Panc1 (cell line): ENCODE data around the gene CEP63. TPM values are rescaled to one million over a fixed set of nuclear protein-coding genes. Genes with fewer than 3 reads are reported as not detected.

Experiments used
- ATAC-seq: fragments of 200-7000 bp; cut with Tn5 transposase; 2 replicates; pipeline ENCODE4 v1.9.1; 2020; ENCODE audit warnings: mild to moderate bottlenecking, moderate library complexity
- BruUV-seq: library from RNA; stranded (reverse); fragments of 400-500 nt; replicated peaks from 2 replicates; lab custom pipeline; 2021; lab: Mats Ljungman, UMichigan
- CTCF ChIA-PET: fragments of 300-600 bp; sonication (Branson Sonifier 250); formaldehyde crosslinking; loops from one replicate; lab custom pipeline; 2022; ENCODE audit warnings: antibody characterized with exemption; lab: Charles Lee
- POLR2A ChIA-PET: fragments of 300-600 bp; sonication (Branson Sonifier 250); formaldehyde crosslinking; loops from one replicate; lab custom pipeline; 2022; ENCODE audit warnings: antibody characterized with exemption; lab: Charles Lee
- DNase-seq: peaks from one replicate; pipeline ENCODE4 v3.0.0-alpha.2; 2010; ENCODE audit warnings: low read depth, low spot score
- H3K27ac ChIP-seq: 2 replicates; pipeline ENCODE4 v1.5.1; 2011; ENCODE audit warnings: mild to moderate bottlenecking, low read length, inconsistent platforms
- H3K27me3 ChIP-seq: fragments of 200-500 bp; sonication (Bioruptor generic); 2 replicates; pipeline ENCODE4 v1.6.0; 2014; ENCODE audit warnings: low read length, inconsistent platforms; ENCODE audit not compliant: control insufficient read depth, insufficient read depth
- H3K36me3 ChIP-seq: fragments of 200-500 bp; sonication (Bioruptor generic); 2 replicates; pipeline ENCODE4 v1.5.1; 2014; ENCODE audit warnings: inconsistent platforms, mild to moderate bottlenecking, low read length, moderate library complexity; ENCODE audit not compliant: control insufficient read depth, insufficient read depth
- H3K4me1 ChIP-seq: 2 replicates; pipeline ENCODE4 v1.5.1; 2011; ENCODE audit warnings: inconsistent platforms, mild to moderate bottlenecking, low read length, moderate library complexity; ENCODE audit not compliant: control insufficient read depth, insufficient read depth
- H3K4me3 ChIP-seq, 2 experiments: 2 replicates each; pipeline ENCODE4 v1.5.1; 2011 to 2012; ENCODE audit warnings: low read depth in 2 of 2, low read length in 2 of 2, mild to moderate bottlenecking in 2 of 2, inconsistent platforms in 1 of 2, moderate library complexity in 1 of 2
- H3K9me3 ChIP-seq: fragments of 200-500 bp; sonication (Bioruptor generic); 2 replicates; pipeline ENCODE4 v1.5.1; 2014; ENCODE audit warnings: low read depth, mild to moderate bottlenecking, inconsistent platforms, low read length, moderate library complexity; ENCODE audit not compliant: control insufficient read depth, insufficient read depth
- POLR2AphosphoS5 ChIP-seq: IDR thresholded peaks from 2 replicates; pipeline ENCODE4 v1.6.1; 2012; ENCODE audit warnings: mild to moderate bottlenecking, low read depth, low read length, moderate library complexity
- SIN3A ChIP-seq: IDR thresholded peaks from 2 replicates; pipeline ENCODE4 v1.6.1; 2012; ENCODE audit warnings: low read depth, mild to moderate bottlenecking, low read length, moderate library complexity, borderline replicate concordance; ENCODE audit not compliant: insufficient read depth
- TCF7L2 ChIP-seq: IDR thresholded peaks from 2 replicates; pipeline ENCODE4 v1.6.1; 2011; ENCODE audit warnings: mild to moderate bottlenecking, low read depth, low read length, inconsistent platforms
- in situ Hi-C: cut with HindIII; loops from 2 replicates; pipeline ENCODE4 v1.10.0; 2016; ENCODE audit warnings: low sequenced_read_pairs, low pct_unique_long_range_greater_than_20kb
- intact Hi-C: fragments of 100-400 bp; cut with micrococcal nuclease; formaldehyde crosslinking; loops from one replicate; pipeline ENCODE4 v1.10.0; 2022; ENCODE audit not compliant: unreplicated experiment
- total RNA-seq: library from RNA; stranded (reverse); gene quantifications from one replicate; pipeline ENCODE4 v1.2.1, GENCODE V29; 2021; ENCODE audit not compliant: unreplicated experiment
- TF ChIP-seq, protein P1 (sequence below): fragments of 450-650 bp; IDR thresholded peaks from 2 replicates; pipeline ENCODE4 v1.5.1; 2017; ENCODE audit warnings: mild to moderate bottlenecking
- TF ChIP-seq, protein P2 (sequence below), 2 experiments: IDR thresholded peaks; 2 replicates each; pipeline ENCODE4 v1.6.1; 2011 to 2012; ENCODE audit warnings: low read depth in 2 of 2, control low read depth in 1 of 2, low read length in 1 of 2, mild to moderate bottlenecking in 1 of 2, moderate library complexity in 1 of 2; ENCODE audit not compliant: insufficient read depth in 1 of 2

Gene CEP63
- total RNA-seq, 1 experiment from 2014 or later, result 30.5 TPM

DNA sequence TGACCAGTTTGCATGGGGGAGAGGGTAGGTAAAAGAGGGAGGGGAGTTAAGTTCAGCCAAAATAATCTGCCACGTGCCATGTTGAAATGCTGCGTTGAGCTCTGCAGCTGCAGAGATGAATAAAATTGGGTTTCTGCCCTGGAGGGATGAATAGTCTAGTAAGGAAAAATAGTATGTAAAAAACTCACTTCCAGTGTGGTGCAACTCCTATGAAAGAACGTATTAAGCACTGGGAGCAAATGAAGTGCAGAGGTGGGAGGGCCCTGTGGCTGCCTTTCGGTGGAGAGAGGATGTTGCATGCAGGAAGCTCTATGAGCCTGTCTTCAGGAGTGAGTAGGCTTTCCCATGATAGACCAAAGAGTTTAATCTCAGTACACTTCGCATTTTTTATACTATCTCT, 8.6 kb downstream of the CEP63 start:
- no peak for DNase-seq
- CTCF ChIA-PET, result no interaction called here
- no TSS peak for BruUV-seq
- TF ChIP-seq, protein P1, sequence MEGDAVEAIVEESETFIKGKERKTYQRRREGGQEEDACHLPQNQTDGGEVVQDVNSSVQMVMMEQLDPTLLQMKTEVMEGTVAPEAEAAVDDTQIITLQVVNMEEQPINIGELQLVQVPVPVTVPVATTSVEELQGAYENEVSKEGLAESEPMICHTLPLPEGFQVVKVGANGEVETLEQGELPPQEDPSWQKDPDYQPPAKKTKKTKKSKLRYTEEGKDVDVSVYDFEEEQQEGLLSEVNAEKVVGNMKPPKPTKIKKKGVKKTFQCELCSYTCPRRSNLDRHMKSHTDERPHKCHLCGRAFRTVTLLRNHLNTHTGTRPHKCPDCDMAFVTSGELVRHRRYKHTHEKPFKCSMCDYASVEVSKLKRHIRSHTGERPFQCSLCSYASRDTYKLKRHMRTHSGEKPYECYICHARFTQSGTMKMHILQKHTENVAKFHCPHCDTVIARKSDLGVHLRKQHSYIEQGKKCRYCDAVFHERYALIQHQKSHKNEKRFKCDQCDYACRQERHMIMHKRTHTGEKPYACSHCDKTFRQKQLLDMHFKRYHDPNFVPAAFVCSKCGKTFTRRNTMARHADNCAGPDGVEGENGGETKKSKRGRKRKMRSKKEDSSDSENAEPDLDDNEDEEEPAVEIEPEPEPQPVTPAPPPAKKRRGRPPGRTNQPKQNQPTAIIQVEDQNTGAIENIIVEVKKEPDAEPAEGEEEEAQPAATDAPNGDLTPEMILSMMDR, result no peak
- TF ChIP-seq POLR2AphosphoS5 (no peak), SIN3A (no peak), TCF7L2 (no peak)
- TF ChIP-seq, protein P2, sequence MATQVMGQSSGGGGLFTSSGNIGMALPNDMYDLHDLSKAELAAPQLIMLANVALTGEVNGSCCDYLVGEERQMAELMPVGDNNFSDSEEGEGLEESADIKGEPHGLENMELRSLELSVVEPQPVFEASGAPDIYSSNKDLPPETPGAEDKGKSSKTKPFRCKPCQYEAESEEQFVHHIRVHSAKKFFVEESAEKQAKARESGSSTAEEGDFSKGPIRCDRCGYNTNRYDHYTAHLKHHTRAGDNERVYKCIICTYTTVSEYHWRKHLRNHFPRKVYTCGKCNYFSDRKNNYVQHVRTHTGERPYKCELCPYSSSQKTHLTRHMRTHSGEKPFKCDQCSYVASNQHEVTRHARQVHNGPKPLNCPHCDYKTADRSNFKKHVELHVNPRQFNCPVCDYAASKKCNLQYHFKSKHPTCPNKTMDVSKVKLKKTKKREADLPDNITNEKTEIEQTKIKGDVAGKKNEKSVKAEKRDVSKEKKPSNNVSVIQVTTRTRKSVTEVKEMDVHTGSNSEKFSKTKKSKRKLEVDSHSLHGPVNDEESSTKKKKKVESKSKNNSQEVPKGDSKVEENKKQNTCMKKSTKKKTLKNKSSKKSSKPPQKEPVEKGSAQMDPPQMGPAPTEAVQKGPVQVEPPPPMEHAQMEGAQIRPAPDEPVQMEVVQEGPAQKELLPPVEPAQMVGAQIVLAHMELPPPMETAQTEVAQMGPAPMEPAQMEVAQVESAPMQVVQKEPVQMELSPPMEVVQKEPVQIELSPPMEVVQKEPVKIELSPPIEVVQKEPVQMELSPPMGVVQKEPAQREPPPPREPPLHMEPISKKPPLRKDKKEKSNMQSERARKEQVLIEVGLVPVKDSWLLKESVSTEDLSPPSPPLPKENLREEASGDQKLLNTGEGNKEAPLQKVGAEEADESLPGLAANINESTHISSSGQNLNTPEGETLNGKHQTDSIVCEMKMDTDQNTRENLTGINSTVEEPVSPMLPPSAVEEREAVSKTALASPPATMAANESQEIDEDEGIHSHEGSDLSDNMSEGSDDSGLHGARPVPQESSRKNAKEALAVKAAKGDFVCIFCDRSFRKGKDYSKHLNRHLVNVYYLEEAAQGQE (IDR thresholded peaks at IDR 0.05; ENCODE audit: insufficient read depth in 1 of 2, low read depth in 2 of 2, low read length in 1 of 2), result no peak
- H3K27me3 ChIP-seq, result no peaks in the 10 kb centered on the region
- H3K4me1 ChIP-seq, result peaks cover 8% of the 10 kb centered on the region
- in situ Hi-C loops, result no loop called here
- H3K36me3 ChIP-seq, result no peaks in the 10 kb centered on the region
- POLR2A ChIA-PET, result no interaction called here
- no peak overlapping the region for H3K4me3 ChIP-seq
- no peak for ATAC-seq
- intact Hi-C loops, result no loop called here
- no peak overlapping the region for H3K27ac ChIP-seq
- H3K9me3 ChIP-seq, result no peaks in the 10 kb centered on the region

DNA sequence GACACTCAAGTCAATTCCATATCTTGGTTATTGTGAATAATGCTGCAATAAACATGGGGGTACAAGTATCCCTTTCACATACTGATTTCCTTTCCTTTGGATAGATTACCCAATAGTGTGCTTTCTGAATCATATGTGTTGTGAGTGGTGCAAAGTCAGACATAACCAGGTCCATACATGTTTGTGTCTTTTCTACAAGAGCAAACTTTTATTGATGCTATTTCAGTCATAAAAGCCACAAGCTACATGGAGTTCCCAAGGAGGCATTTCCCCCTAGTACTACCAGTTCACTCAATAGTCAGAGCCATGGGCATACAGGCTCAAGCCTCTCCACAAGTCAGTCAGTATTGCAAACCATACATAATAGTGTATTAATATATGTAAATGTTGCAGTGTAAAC, 10.1 kb downstream of the CEP63 start:
- in situ Hi-C loops (no loop called here), intact Hi-C loops (no loop called here)
- no peaks in the 10 kb centered on the region for H3K27me3 ChIP-seq
- DNase-seq (no peak), ATAC-seq (no peak)
- no peaks in the 10 kb centered on the region for H3K36me3 ChIP-seq
- no peak overlapping the region for H3K4me3 ChIP-seq
- H3K4me1 ChIP-seq, result peaks cover 6% of the 10 kb centered on the region
- POLR2A ChIA-PET, result no interaction called here
- no peaks in the 10 kb centered on the region for H3K9me3 ChIP-seq
- TF ChIP-seq, protein P2 (IDR thresholded peaks at IDR 0.05; ENCODE audit: insufficient read depth in 1 of 2, low read depth in 2 of 2, low read length in 1 of 2), result no peak
- no peak overlapping the region for H3K27ac ChIP-seq
- CTCF ChIA-PET, result no interaction called here
- no TSS peak for BruUV-seq
